HepG2 (cell line): ENCODE measurements around the gene SYDE1. TPM values are rescaled to one million over a fixed set of nuclear protein-coding genes. Genes with fewer than 3 reads are reported as not detected.

Experiments
- CENPT ChIP-seq: sonication (generic); formaldehyde crosslinking; IDR thresholded peaks from 2 replicates; pipeline ENCODE4 v1.8.0; 2022; ENCODE audit warnings: low read depth, mild to moderate bottlenecking, moderate library complexity, missing genetic modification reagents
- FOXC1 ChIP-seq: sonication (generic); formaldehyde crosslinking; IDR thresholded peaks from 2 replicates; pipeline ENCODE4 v1.8.0; 2022; ENCODE audit warnings: mild to moderate bottlenecking, missing genetic modification reagents, borderline replicate concordance
- HDAC2 ChIP-seq: sonication (generic); formaldehyde crosslinking; IDR thresholded peaks from 2 replicates; pipeline ENCODE4 v1.4.0; 2020; ENCODE audit warnings: missing genetic modification reagents
- HNF1A ChIP-seq, 2 experiments: sonication (generic) in 1 of 2; formaldehyde crosslinking in 1 of 2; IDR thresholded peaks; 2 replicates each; pipeline versions ENCODE4 v1.4.0 to v1.6.1; 2016 to 2020; ENCODE audit warnings: borderline replicate concordance in 1 of 2, low read depth in 1 of 2, mild to moderate bottlenecking in 1 of 2, missing genetic modification reagents in 1 of 2
- ISX ChIP-seq: sonication (generic); formaldehyde crosslinking; conservative IDR thresholded peaks from 2 replicates; pipeline ENCODE4 v1.5.0; 2020; ENCODE audit warnings: missing genetic modification reagents
- NFIC ChIP-seq: IDR thresholded peaks from 2 replicates; pipeline ENCODE4 v1.6.1; 2012; ENCODE audit warnings: mild to moderate bottlenecking, low read length, inconsistent platforms
- RAD21 ChIP-seq: fragments of 450-650 bp; formaldehyde crosslinking; IDR thresholded peaks from 2 replicates; pipeline ENCODE4 v1.5.0; 2020; ENCODE audit warnings: mild to moderate bottlenecking
- RCOR2 ChIP-seq: IDR thresholded peaks from 2 replicates; pipeline ENCODE4 v1.6.1; 2016; ENCODE audit warnings: missing biosample characterization, missing genetic modification reagents
- SNRNP70 ChIP-seq: fragments of 200-400 bp; formaldehyde crosslinking; IDR thresholded peaks from 2 replicates; pipeline ENCODE4 v1.6.1; 2017; ENCODE audit warnings: mild to moderate bottlenecking, low read depth, low read length, moderate library complexity
- TIGD3 ChIP-seq: sonication (generic); formaldehyde crosslinking; IDR thresholded peaks from 2 replicates; pipeline ENCODE4 v1.5.1; 2020; ENCODE audit warnings: mild to moderate bottlenecking, missing genetic modification reagents, borderline replicate concordance
- ZNF503 ChIP-seq: sonication (generic); formaldehyde crosslinking; IDR thresholded peaks from 2 replicates; pipeline ENCODE4 v1.4.0; 2020; ENCODE audit warnings: missing genetic modification reagents
- polyA plus RNA-seq, 8 experiments: library from polyadenylated mRNA; depleted of rRNA in 3 of 8; stranded (reverse) in 7 of 8; unstranded in 1 of 8; fragments of >200 nt; fragmentation: Illumina TruSeq in 4 of 8; extraction: Trizol in 4 of 8; gene quantifications; 2 replicates each; pipeline versions ENCODE4 v1.2.1 to v1.2.3, GENCODE V29; 2011 to 2016; ENCODE audit warnings: low read depth in 4 of 8, missing spikeins in 1 of 8, mixed read lengths in 1 of 8; ENCODE audit not compliant: insufficient read depth in 1 of 8
- total RNA-seq, 5 experiments: library from RNA; depleted of rRNA; stranded (reverse); fragments of >200 nt; fragmentation: Illumina TruSeq; extraction: Trizol; gene quantifications; 2 replicates each; pipeline ENCODE4 v1.2.3, GENCODE V29; 2016; ENCODE audit warnings: low read depth in 1 of 5
- TF ChIP-seq, protein P1 (sequence below): sonication (generic); formaldehyde crosslinking; IDR thresholded peaks from 2 replicates; pipeline ENCODE4 v1.4.0; 2020; ENCODE audit warnings: missing genetic modification reagents, borderline replicate concordance
- TF ChIP-seq, protein P2 (sequence below), 2 experiments: sonication (generic) in 1 of 2; formaldehyde crosslinking in 1 of 2; IDR thresholded peaks; 2 replicates each; pipeline versions ENCODE4 v1.4.0 to v1.6.1; 2018 to 2020; ENCODE audit warnings: missing genetic modification reagents in 2 of 2, borderline replicate concordance in 1 of 2, low read depth in 1 of 2, mild to moderate bottlenecking in 1 of 2, missing biosample characterization in 1 of 2

Gene SYDE1
- total and polyA plus RNA-seq, 2 of the 13 experiments (the other 11 are each of a cell fraction or from before 2014, with no cell fraction given), result 4.3 to 13.6 TPM

GRCh38 chr19:15125232-15126067 lies 18.2 kb downstream of the SYDE1 start (continued):
- TF ChIP-seq HNF1A (IDR thresholded peaks at IDR 0.05; ENCODE audit: low read depth) (no peak), HNF1A (CRISPR knock-in tag; IDR thresholded peaks at IDR 0.05; ENCODE audit: borderline replicate concordance) (no peak), ZNF503 (CRISPR knock-in tag) (peak; percentile 82; the same call in 1 of the 2 replicates), NFIC (no peak), RCOR2 (no peak), HDAC2 (CRISPR knock-in tag) (peak; percentile 52), RAD21 (CRISPR knock-in tag) (peak; percentile 77), ISX (CRISPR knock-in tag) (no peak), CENPT (no peak; the same call in 1 of the 2 replicates), TIGD3 (no peak), FOXC1 (CRISPR knock-in tag) (peak; percentile 84), SNRNP70 (no peak)
- TF ChIP-seq, protein P1, sequence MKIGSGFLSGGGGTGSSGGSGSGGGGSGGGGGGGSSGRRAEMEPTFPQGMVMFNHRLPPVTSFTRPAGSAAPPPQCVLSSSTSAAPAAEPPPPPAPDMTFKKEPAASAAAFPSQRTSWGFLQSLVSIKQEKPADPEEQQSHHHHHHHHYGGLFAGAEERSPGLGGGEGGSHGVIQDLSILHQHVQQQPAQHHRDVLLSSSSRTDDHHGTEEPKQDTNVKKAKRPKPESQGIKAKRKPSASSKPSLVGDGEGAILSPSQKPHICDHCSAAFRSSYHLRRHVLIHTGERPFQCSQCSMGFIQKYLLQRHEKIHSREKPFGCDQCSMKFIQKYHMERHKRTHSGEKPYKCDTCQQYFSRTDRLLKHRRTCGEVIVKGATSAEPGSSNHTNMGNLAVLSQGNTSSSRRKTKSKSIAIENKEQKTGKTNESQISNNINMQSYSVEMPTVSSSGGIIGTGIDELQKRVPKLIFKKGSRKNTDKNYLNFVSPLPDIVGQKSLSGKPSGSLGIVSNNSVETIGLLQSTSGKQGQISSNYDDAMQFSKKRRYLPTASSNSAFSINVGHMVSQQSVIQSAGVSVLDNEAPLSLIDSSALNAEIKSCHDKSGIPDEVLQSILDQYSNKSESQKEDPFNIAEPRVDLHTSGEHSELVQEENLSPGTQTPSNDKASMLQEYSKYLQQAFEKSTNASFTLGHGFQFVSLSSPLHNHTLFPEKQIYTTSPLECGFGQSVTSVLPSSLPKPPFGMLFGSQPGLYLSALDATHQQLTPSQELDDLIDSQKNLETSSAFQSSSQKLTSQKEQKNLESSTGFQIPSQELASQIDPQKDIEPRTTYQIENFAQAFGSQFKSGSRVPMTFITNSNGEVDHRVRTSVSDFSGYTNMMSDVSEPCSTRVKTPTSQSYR (CRISPR knock-in tag), result peak; percentile 54; the same call in 1 of the 2 replicates
- TF ChIP-seq, protein P2, sequence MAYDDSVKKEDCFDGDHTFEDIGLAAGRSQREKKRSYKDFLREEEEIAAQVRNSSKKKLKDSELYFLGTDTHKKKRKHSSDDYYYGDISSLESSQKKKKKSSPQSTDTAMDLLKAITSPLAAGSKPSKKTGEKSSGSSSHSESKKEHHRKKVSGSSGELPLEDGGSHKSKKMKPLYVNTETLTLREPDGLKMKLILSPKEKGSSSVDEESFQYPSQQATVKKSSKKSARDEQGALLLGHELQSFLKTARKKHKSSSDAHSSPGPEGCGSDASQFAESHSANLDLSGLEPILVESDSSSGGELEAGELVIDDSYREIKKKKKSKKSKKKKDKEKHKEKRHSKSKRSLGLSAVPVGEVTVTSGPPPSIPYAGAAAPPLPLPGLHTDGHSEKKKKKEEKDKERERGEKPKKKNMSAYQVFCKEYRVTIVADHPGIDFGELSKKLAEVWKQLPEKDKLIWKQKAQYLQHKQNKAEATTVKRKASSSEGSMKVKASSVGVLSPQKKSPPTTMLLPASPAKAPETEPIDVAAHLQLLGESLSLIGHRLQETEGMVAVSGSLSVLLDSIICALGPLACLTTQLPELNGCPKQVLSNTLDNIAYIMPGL (CRISPR knock-in tag; IDR thresholded peaks at IDR 0.05; ENCODE audit: borderline replicate concordance in 1 of 2, low read depth in 1 of 2), result peak; percentile 55 to 69; a peak in 2 of 4 replicates
